Right lobe of liver (tissue), 4 donors: ENCODE results near the gene NTN4.

Experiments
- POLR2A ChIP-seq: fragments of 450-650 bp; IDR thresholded peaks from one replicate; pipeline ENCODE4 v1.6.1; 2017; ENCODE audit warnings: antibody characterized with exemption, mild to moderate bottlenecking
- TF ChIP-seq, protein P1 (sequence below), 4 donors: fragments of 200-600 bp in 3 of 4; fragments of 450-650 bp in 1 of 4; IDR thresholded peaks; one replicate each; pipeline versions ENCODE4 v1.5.1 to v1.8.0; 2016 to 2022; ENCODE audit warnings: antibody characterized with exemption in 4 of 4, mild to moderate bottlenecking in 2 of 4
- donor health status: DM: no; HTN: no; CAD: no.
- donor health status: DM: no; HTN: no; CAD: no.
- donor health status: DM: no; HTN: yes; CAD: no.

- TF ChIP-seq, protein P1, sequence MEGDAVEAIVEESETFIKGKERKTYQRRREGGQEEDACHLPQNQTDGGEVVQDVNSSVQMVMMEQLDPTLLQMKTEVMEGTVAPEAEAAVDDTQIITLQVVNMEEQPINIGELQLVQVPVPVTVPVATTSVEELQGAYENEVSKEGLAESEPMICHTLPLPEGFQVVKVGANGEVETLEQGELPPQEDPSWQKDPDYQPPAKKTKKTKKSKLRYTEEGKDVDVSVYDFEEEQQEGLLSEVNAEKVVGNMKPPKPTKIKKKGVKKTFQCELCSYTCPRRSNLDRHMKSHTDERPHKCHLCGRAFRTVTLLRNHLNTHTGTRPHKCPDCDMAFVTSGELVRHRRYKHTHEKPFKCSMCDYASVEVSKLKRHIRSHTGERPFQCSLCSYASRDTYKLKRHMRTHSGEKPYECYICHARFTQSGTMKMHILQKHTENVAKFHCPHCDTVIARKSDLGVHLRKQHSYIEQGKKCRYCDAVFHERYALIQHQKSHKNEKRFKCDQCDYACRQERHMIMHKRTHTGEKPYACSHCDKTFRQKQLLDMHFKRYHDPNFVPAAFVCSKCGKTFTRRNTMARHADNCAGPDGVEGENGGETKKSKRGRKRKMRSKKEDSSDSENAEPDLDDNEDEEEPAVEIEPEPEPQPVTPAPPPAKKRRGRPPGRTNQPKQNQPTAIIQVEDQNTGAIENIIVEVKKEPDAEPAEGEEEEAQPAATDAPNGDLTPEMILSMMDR (IDR thresholded peaks at IDR 0.05), result no peak
- no peak for TF ChIP-seq POLR2A
These were observed 177.5 kb downstream of the NTN4 start for GRCh38 chr12:95613021-95613420.
